GOT3 (cell line): ENCODE data around the gene SLC38A3.

Experiments
- DNase-seq: peaks from one replicate; lab custom pipeline; 2025; ENCODE audit warnings: mixed read lengths; lab: John Stamatoyannopoulos, UW

SLC38A3 gene

DNA sequence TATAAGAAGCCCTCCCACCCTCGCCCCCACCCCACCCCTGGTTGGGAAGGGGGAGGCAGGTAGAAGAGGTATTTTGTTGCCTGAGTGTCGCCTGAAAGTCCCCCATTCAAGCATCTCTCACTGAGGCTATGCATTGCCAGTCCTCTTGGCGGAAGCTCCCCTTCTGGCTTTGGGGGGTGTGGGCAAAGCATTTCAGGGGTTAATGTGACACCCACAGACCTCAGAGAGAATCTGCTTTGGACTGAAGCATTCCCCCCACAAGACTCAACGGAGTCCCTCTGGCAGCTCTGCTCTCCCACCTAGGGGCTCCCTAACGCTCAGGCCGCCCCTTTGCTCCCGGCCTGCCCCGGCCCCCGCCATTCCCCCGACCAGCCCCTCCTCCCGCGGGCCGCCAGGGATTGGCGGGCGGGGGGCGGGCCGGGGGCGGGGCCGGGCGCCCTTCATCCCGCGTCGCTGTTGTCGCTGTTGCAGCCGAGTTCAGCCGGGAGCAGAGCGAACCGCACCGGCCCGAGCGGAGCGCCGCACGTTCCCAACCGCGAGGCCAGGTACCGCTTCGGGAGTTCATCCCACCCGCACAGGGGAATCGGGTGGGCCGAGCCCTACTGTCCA is at the start of gene SLC38A3:
SLC38A3 (plus strand) TSS at position 468 of the 609 bp plus-strand sequence. CDS start 8,929 bp downstream, outside the sequence.
- no peak for DNase-seq

- DNase-seq: no peak
Measured at GRCh38 chr3:50155491-50155878, 49.6 kb upstream of the SLC38A3 start.

DNA sequence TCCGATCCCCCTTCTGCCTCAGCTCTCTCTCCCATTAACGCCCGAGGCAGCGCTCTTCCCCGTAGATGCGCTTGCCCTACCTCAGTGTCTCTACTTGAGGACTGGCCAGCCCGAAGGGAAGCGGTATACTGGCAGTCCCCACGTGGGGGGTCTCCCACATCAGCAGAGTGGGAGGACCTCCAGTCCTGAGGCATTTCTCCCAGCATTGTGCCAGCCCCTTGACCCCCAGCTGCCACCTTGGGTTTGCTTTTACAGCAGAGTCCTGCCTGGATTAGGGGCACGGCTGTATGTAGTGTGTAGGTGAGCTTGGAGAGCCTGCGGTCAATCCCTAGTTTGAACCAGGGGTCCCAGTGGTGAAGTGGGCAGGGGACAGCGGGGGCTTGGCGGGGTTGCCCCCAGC is 49.2 kb upstream of the SLC38A3 start:
- DNase-seq: no peak

- no peak for DNase-seq
Measured at GRCh38 chr3:50156549-50157493, 48.2 kb upstream of the SLC38A3 start.

GRCh38 chr3:50157827-50158529 is 47.1 kb upstream of the SLC38A3 start:
- DNase-seq: no peak

DNA sequence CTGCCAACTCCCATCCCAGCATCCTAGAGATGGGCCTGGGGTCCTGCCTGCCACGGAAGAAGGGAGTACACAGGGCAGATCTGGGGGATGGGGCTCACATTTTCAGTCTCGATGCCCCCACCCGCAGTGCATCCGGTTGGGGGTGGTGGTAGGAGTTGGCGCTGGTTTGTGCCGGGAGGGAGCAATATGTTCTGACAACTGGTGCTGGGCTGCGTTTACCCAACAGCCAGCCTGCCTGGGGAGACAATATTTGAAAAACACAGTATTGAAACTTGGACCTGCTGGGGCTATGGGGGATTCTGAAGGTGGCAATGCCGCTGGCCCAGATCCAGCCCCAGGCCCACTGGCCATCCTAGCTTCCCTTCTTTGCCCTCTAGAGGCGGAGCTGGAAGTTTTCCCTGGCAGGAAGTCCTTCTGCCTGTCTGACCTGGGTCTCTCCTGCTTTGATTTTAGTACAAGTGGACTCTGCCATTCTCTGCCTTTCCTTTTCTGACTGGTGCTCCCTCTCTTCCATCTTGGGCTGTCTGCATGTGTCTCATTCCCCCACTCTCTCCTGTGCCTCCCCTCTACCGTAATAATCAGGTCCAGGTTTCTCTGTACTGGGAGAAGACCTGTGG is 46.4 kb upstream of the SLC38A3 start:
- DNase-seq: no peak

GRCh38 chr3:50160561-50160983 is 44.5 kb upstream of the SLC38A3 start:
- no peak for DNase-seq

DNA sequence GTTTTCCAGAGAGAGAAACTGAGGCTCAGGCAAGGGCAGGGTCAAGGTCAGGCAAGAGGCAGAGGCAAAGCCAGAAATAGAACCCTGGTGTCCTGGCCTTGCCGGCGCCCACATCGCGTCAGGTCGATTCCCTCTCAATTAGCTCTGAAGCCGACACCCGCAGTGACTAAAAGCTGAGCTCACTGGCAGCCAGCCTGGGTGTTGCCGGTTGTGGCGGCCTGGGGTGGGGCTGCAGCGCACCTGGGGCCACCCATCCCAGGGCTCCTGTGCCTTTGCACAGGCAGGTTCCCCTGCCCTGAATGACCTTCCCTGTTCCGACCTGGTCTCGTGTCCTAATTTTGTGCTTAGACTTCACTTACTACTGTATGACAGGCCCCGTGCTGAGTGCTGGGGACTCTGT is 43.8 kb upstream of the SLC38A3 start:
- DNase-seq: no peak

- DNase-seq: no peak
Measured at GRCh38 chr3:50162034-50162883, 42.8 kb upstream of the SLC38A3 start.

- peak; percentile 17 for DNase-seq
Measured at GRCh38 chr3:50163572-50164455, 41.3 kb upstream of the SLC38A3 start.

GRCh38 chr3:50164481-50164880 is 40.6 kb upstream of the SLC38A3 start:
- DNase-seq: no peak

GRCh38 chr3:50164984-50165909 is 39.8 kb upstream of the SLC38A3 start:
- DNase-seq: no peak

GRCh38 chr3:50165910-50166538 is 39.0 kb upstream of the SLC38A3 start:
- DNase-seq: no peak

DNA sequence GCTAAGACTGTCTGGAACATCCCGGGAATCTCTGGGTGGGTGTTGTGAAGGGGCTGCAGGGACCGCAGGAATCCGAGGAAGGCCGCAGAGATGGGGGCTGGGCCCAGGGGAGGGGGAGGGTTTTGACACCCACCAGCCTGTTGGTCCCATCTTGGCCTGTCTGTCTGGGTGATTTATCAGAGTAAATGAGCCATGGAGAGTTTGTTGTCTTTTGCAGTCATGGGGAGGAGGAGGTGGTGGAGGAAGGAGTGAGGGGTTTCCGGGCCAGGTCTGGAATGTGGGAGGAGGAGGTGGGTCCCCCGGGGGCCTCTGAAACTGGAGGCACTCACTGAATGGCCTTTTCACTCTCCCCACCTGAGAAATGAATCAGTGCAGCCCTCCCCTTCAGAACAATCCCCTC is 38.5 kb upstream of the SLC38A3 start:
- DNase-seq: no peak

DNA sequence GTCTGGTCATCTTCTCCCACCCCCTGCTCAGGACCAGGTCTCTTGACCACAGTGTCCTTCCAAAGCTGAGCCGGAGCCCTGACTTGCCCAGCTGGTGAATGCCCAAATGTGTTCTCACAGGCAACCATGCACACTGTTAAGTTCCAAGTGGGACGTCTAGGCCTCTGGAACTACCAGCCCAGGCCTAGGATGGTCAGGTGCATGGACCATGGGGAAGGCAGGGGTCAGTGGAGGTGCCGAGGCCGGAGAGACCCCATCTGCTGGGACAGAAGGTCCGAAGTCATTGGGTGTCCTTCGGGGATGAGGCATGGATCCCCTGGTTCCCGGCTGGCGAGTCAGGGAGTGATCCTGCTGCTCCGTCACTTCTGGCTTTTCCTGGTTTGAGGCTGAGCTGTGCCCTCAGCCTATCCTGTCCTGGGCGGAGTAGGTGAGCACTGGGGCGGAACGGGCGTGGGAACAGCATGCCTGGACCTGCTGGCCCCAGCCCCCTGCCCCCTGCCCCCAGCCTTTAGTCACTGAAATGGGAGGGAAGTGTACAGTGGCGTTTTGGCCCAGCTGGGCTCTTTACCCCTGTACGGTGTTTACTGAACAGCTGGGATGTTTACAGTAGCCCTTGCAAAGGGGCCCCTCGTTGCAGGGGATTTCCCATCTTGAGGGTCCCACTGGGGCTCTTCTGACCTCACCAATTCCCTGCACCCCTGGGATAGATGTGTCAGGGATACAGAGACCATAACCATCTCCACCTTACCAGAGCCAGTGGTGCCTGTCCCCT is 37.8 kb upstream of the SLC38A3 start:
- DNase-seq: no peak

GRCh38 chr3:50167841-50168209 is 37.2 kb upstream of the SLC38A3 start:
- no peak for DNase-seq

GRCh38 chr3:50168388-50168787 is 36.7 kb upstream of the SLC38A3 start:
- DNase-seq: no peak

DNA sequence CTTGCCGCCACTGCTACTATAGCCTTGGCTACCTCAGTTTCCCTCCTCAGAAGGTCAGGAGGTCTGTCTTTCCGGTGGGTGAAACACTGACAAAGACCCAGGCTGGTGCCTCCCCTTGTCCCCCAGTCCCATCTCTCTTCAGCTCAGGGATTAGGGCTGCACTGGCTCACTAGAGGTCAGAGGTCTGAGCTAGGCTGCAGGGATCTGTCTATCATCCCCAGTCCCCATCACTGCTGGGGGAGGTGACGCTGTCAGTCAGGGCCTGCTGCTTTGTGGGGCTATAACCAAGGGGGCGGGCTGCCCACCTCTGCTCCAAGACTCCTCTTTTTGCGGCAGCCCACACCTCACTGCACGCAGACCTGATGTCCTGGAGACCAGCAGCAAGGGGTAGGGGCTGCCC is 36.3 kb upstream of the SLC38A3 start:
- no peak for DNase-seq
